Osteocyte (in vitro differentiated cells): ENCODE results near the gene MTMR1. TPM values are rescaled to one million over a fixed set of nuclear protein-coding genes. Genes with fewer than 3 reads are reported as not detected.

Experiments used
- DNase-seq: peaks from one replicate; pipeline ENCODE4 v3.0.0; 2021; ENCODE audit warnings: mixed read lengths; ENCODE audit not compliant: unreplicated experiment; ENCODE audit errors: extremely low spot score
- H3K27ac Mint-ChIP-seq: one replicate; pipeline ENCODE4 v1.8.0; 2021; ENCODE audit warnings: mild to moderate bottlenecking, mixed read lengths; ENCODE audit not compliant: unreplicated experiment
- H3K27me3 Mint-ChIP-seq: one replicate; pipeline ENCODE4 v1.8.0; 2021; ENCODE audit warnings: mixed read lengths; ENCODE audit not compliant: unreplicated experiment
- H3K36me3 Mint-ChIP-seq: one replicate; pipeline ENCODE4 v1.8.0; 2021; ENCODE audit warnings: mixed read lengths; ENCODE audit not compliant: unreplicated experiment
- H3K4me1 Mint-ChIP-seq: one replicate; pipeline ENCODE4 v1.8.0; 2021; ENCODE audit warnings: mixed read lengths; ENCODE audit not compliant: unreplicated experiment
- H3K4me3 Mint-ChIP-seq: one replicate; pipeline ENCODE4 v1.8.0; 2021; ENCODE audit warnings: mild to moderate bottlenecking, moderate library complexity, mixed read lengths; ENCODE audit not compliant: unreplicated experiment
- H3K9me3 Mint-ChIP-seq: one replicate; pipeline ENCODE4 v1.8.0; 2021; ENCODE audit warnings: mixed read lengths; ENCODE audit not compliant: unreplicated experiment
- CTCF ChIP-seq: fragments of 200-600 bp; sonication (generic); IDR thresholded peaks from 2 replicates; pipeline ENCODE4 v1.5.0; 2021; ENCODE audit warnings: antibody characterized with exemption, mild to moderate bottlenecking, moderate library complexity
- total RNA-seq: library from RNA; stranded (reverse); gene quantifications from 2 replicates; pipeline ENCODE4 v1.2.1, GENCODE V29; 2021

Gene MTMR1
- total RNA-seq, 1 donor from 2014 or later = 23.6 TPM

GRCh38 chrX:150772150-150772970 lies 79.2 kb downstream of the MTMR1 start:
- Mint-ChIP-seq H3K36me3 (peaks cover 6% of the 10 kb centered on the region), H3K4me1 (no peaks in the 10 kb centered on the region), H3K27me3 (no peaks in the 10 kb centered on the region), H3K27ac (no peak overlapping the region), H3K9me3 (no peaks in the 10 kb centered on the region), H3K4me3 (no peak overlapping the region)
- TF ChIP-seq CTCF = peak; percentile 75
- DNase-seq = peak; percentile 93

GRCh38 chrX:150773117-150773516 lies 79.9 kb downstream of the MTMR1 start:
- H3K36me3 Mint-ChIP-seq = peaks cover 6% of the 10 kb centered on the region
- H3K27me3 Mint-ChIP-seq = no peaks in the 10 kb centered on the region
- no peak for TF ChIP-seq CTCF
- H3K4me3 Mint-ChIP-seq = no peak overlapping the region
- DNase-seq = peak; percentile 77
- H3K4me1 Mint-ChIP-seq = no peaks in the 10 kb centered on the region
- H3K9me3 Mint-ChIP-seq = no peaks in the 10 kb centered on the region
- no peak overlapping the region for H3K27ac Mint-ChIP-seq

GRCh38 chrX:150773634-150774033 lies 80.4 kb downstream of the MTMR1 start:
- H3K4me3 Mint-ChIP-seq = no peak overlapping the region
- DNase-seq = no peak
- no peaks in the 10 kb centered on the region for H3K9me3 Mint-ChIP-seq
- no peak overlapping the region for H3K27ac Mint-ChIP-seq
- TF ChIP-seq CTCF = no peak
- no peaks in the 10 kb centered on the region for H3K27me3 Mint-ChIP-seq
- peaks cover 6% of the 10 kb centered on the region for H3K36me3 Mint-ChIP-seq
- H3K4me1 Mint-ChIP-seq = no peaks in the 10 kb centered on the region

GRCh38 chrX:150774798-150775568 lies 81.8 kb downstream of the MTMR1 start:
- TF ChIP-seq CTCF = no peak
- DNase-seq = peak; percentile 57
- Mint-ChIP-seq H3K4me3 (no peak overlapping the region), H3K9me3 (no peaks in the 10 kb centered on the region), H3K4me1 (no peaks in the 10 kb centered on the region), H3K27me3 (no peaks in the 10 kb centered on the region), H3K27ac (no peak overlapping the region), H3K36me3 (peaks cover 6% of the 10 kb centered on the region)
